GM23338 (cell line): Measurements from ENCODE around the gene JPH3. TPM values are rescaled to one million over a fixed set of nuclear protein-coding genes. Genes with fewer than 3 reads are reported as not detected.

Experiments
- CREB1 ChIP-seq: fragments of 250-450 bp; sonication (Bioruptor Pico); IDR thresholded peaks from 2 replicates; pipeline ENCODE4 v1.5.0; 2020; ENCODE audit warnings: low read depth, mild to moderate bottlenecking, moderate library complexity
- EZH2 ChIP-seq: fragments of 200-600 bp; sonication (generic); IDR thresholded peaks from one replicate; pipeline ENCODE4 v1.8.0; 2017; ENCODE audit warnings: antibody characterized with exemption, mild to moderate bottlenecking, low read depth; ENCODE audit not compliant: unreplicated experiment
- EZH2phosphoT487 ChIP-seq: fragments of 200-600 bp; sonication (generic); IDR thresholded peaks from one replicate; pipeline ENCODE4 v1.8.1; 2018; ENCODE audit warnings: antibody characterized with exemption; ENCODE audit not compliant: unreplicated experiment
- NANOG ChIP-seq: IDR thresholded peaks from 2 replicates; pipeline ENCODE4 v1.6.1; 2016; ENCODE audit warnings: antibody characterized with exemption, borderline replicate concordance
- POLR2AphosphoS5 ChIP-seq: IDR thresholded peaks from 2 replicates; pipeline ENCODE4 v1.6.1; 2016; ENCODE audit warnings: antibody characterized with exemption, low read depth
- STAT1 ChIP-seq: IDR thresholded peaks from one replicate; pipeline ENCODE4 v1.6.1; 2016; ENCODE audit warnings: antibody characterized with exemption; ENCODE audit not compliant: unreplicated experiment
- polyA plus RNA-seq: library from polyadenylated mRNA; unstranded; fragments of >200 nt; fragmentation: Nextera tagmentation; extraction: Ambion mirVana; gene quantifications from 2 replicates; pipeline ENCODE4 v1.2.1, GENCODE V29; 2016
- total RNA-seq: library from RNA; depleted of rRNA; stranded (reverse); fragments of >200 nt; shearing (Covaris generic); gene quantifications from 2 replicates; pipeline ENCODE4 v1.2.3, GENCODE V29; 2014
- TF ChIP-seq, protein P1 (sequence below): fragments of 250-450 bp; sonication (Bioruptor Pico); IDR thresholded peaks from 2 replicates; pipeline ENCODE4 v1.5.0; 2020; ENCODE audit warnings: mild to moderate bottlenecking, moderate library complexity
- TF ChIP-seq, protein P2 (sequence below): IDR thresholded peaks from one replicate; pipeline ENCODE4 v1.6.1; 2018; ENCODE audit warnings: antibody characterized with exemption; ENCODE audit not compliant: unreplicated experiment
- TF ChIP-seq, protein P3 (sequence below): IDR thresholded peaks from 2 replicates; pipeline ENCODE4 v1.6.1; 2016; ENCODE audit warnings: antibody characterized with exemption

The JPH3 gene
- total and polyA plus RNA-seq, 2 experiments from 2014 or later, result 8.4 to 38.3 TPM

GRCh38 chr16:87703071-87703470 is 100.8 kb downstream of the JPH3 start (continued):
- TF ChIP-seq, protein P1, sequence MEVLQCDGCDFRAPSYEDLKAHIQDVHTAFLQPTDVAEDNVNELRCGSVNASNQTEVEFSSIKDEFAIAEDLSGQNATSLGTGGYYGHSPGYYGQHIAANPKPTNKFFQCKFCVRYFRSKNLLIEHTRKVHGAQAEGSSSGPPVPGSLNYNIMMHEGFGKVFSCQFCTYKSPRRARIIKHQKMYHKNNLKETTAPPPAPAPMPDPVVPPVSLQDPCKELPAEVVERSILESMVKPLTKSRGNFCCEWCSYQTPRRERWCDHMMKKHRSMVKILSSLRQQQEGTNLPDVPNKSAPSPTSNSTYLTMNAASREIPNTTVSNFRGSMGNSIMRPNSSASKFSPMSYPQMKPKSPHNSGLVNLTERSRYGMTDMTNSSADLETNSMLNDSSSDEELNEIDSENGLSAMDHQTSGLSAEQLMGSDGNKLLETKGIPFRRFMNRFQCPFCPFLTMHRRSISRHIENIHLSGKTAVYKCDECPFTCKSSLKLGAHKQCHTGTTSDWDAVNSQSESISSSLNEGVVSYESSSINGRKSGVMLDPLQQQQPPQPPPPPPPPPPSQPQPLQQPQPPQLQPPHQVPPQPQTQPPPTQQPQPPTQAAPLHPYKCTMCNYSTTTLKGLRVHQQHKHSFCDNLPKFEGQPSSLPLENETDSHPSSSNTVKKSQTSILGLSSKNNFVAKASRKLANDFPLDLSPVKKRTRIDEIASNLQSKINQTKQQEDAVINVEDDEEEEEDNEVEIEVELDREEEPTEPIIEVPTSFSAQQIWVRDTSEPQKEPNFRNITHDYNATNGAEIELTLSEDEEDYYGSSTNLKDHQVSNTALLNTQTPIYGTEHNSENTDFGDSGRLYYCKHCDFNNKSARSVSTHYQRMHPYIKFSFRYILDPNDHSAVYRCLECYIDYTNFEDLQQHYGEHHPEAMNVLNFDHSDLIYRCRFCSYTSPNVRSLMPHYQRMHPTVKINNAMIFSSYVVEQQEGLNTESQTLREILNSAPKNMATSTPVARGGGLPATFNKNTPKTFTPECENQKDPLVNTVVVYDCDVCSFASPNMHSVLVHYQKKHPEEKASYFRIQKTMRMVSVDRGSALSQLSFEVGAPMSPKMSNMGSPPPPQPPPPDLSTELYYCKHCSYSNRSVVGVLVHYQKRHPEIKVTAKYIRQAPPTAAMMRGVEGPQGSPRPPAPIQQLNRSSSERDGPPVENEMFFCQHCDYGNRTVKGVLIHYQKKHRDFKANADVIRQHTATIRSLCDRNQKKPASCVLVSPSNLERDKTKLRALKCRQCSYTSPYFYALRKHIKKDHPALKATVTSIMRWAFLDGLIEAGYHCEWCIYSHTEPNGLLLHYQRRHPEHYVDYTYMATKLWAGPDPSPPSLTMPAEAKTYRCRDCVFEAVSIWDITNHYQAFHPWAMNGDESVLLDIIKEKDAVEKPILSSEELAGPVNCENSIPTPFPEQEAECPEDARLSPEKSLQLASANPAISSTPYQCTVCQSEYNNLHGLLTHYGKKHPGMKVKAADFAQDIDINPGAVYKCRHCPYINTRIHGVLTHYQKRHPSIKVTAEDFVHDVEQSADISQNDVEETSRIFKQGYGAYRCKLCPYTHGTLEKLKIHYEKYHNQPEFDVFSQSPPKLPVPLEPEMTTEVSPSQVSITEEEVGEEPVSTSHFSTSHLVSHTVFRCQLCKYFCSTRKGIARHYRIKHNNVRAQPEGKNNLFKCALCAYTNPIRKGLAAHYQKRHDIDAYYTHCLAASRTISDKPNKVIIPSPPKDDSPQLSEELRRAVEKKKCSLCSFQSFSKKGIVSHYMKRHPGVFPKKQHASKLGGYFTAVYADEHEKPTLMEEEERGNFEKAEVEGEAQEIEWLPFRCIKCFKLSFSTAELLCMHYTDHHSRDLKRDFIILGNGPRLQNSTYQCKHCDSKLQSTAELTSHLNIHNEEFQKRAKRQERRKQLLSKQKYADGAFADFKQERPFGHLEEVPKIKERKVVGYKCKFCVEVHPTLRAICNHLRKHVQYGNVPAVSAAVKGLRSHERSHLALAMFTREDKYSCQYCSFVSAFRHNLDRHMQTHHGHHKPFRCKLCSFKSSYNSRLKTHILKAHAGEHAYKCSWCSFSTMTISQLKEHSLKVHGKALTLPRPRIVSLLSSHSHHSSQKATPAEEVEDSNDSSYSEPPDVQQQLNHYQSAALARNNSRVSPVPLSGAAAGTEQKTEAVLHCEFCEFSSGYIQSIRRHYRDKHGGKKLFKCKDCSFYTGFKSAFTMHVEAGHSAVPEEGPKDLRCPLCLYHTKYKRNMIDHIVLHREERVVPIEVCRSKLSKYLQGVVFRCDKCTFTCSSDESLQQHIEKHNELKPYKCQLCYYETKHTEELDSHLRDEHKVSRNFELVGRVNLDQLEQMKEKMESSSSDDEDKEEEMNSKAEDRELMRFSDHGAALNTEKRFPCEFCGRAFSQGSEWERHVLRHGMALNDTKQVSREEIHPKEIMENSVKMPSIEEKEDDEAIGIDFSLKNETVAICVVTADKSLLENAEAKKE (CRISPR knock-in tag), result no peak
- TF ChIP-seq, protein P2, sequence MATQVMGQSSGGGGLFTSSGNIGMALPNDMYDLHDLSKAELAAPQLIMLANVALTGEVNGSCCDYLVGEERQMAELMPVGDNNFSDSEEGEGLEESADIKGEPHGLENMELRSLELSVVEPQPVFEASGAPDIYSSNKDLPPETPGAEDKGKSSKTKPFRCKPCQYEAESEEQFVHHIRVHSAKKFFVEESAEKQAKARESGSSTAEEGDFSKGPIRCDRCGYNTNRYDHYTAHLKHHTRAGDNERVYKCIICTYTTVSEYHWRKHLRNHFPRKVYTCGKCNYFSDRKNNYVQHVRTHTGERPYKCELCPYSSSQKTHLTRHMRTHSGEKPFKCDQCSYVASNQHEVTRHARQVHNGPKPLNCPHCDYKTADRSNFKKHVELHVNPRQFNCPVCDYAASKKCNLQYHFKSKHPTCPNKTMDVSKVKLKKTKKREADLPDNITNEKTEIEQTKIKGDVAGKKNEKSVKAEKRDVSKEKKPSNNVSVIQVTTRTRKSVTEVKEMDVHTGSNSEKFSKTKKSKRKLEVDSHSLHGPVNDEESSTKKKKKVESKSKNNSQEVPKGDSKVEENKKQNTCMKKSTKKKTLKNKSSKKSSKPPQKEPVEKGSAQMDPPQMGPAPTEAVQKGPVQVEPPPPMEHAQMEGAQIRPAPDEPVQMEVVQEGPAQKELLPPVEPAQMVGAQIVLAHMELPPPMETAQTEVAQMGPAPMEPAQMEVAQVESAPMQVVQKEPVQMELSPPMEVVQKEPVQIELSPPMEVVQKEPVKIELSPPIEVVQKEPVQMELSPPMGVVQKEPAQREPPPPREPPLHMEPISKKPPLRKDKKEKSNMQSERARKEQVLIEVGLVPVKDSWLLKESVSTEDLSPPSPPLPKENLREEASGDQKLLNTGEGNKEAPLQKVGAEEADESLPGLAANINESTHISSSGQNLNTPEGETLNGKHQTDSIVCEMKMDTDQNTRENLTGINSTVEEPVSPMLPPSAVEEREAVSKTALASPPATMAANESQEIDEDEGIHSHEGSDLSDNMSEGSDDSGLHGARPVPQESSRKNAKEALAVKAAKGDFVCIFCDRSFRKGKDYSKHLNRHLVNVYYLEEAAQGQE, result no peak
- TF ChIP-seq NANOG (no peak), CREB1 (no peak), EZH2phosphoT487 (no peak), STAT1 (no peak), POLR2AphosphoS5 (no peak), EZH2 (no peak)
- TF ChIP-seq, protein P3, sequence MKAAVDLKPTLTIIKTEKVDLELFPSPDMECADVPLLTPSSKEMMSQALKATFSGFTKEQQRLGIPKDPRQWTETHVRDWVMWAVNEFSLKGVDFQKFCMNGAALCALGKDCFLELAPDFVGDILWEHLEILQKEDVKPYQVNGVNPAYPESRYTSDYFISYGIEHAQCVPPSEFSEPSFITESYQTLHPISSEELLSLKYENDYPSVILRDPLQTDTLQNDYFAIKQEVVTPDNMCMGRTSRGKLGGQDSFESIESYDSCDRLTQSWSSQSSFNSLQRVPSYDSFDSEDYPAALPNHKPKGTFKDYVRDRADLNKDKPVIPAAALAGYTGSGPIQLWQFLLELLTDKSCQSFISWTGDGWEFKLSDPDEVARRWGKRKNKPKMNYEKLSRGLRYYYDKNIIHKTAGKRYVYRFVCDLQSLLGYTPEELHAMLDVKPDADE, result no peak
